ENCODE measurements around the gene SND1. TPM values are rescaled to one million over a fixed set of nuclear protein-coding genes. Genes with fewer than 3 reads are reported as not detected.

SND1 gene
- total RNA-seq, 4 donors from 2014 or later, result 64.3 to 77.0 (median 70.4) TPM

GRCh38 chr7:128124786-128125185, 472.8 kb downstream of the SND1 start:
- no peak for DNase-seq
- no peaks in the 10 kb centered on the region for H3K9me3 ChIP-seq
- no peak overlapping the region for H3K4me3 ChIP-seq
- H3K4me1 ChIP-seq, result no peaks in the 10 kb centered on the region
- WGBS, 2 donors (ENCODE audit: low coverage in 1 of 2), result 40 to 57% methylated on average over 3 to 4 of the region's 4 CpGs
- TF ChIP-seq POLR2AphosphoS5 (IDR thresholded peaks at IDR 0.05) (no peak), CTCF (IDR thresholded peaks at IDR 0.05) (no peak), EP300 (IDR thresholded peaks at IDR 0.05; ENCODE audit: low read depth) (no peak), POLR2A (IDR thresholded peaks at IDR 0.05) (no peak)
- no peaks in the 10 kb centered on the region for H3K36me3 ChIP-seq
- intact Hi-C loops (cut with DNase I; ENCODE audit: low total_unique reads) (no loop called here), in situ Hi-C loops (cut with MboI; ENCODE audit: low pct_ligation_motif_present in 1 of 4, low pct_unique_long_range_greater_than_20kb in 1 of 4, low sequenced_read_pairs in 3 of 4) (no loop called here)
- H3K27ac ChIP-seq, result no peak overlapping the region
- H3K27me3 ChIP-seq, result peaks cover 47% of the 10 kb centered on the region

GRCh38 chr7:128125816-128126215, 473.8 kb downstream of the SND1 start:
- Histone ChIP-seq H3K27ac (no peak overlapping the region), H3K4me1 (no peaks in the 10 kb centered on the region), H3K36me3 (no peaks in the 10 kb centered on the region), H3K27me3 (peaks cover 57% of the 10 kb centered on the region), H3K9me3 (no peaks in the 10 kb centered on the region), H3K4me3 (no peak overlapping the region)
- no peak for DNase-seq
- TF ChIP-seq EP300 (IDR thresholded peaks at IDR 0.05; ENCODE audit: low read depth), result no peak
- TF ChIP-seq POLR2A (IDR thresholded peaks at IDR 0.05), result no peak
- TF ChIP-seq POLR2AphosphoS5 (IDR thresholded peaks at IDR 0.05), result no peak
- no peak for TF ChIP-seq CTCF (IDR thresholded peaks at IDR 0.05)
- WGBS, 2 donors (ENCODE audit: low coverage in 1 of 2), result 43 to 47% methylated on average over 1 of the region's 1 CpG
- intact Hi-C loops (cut with DNase I; ENCODE audit: low total_unique reads), result no loop called here
- in situ Hi-C loops (cut with MboI; ENCODE audit: low pct_ligation_motif_present in 1 of 4, low pct_unique_long_range_greater_than_20kb in 1 of 4, low sequenced_read_pairs in 3 of 4), result no loop called here

GRCh38 chr7:128128401-128128800, 476.4 kb downstream of the SND1 start:
- Histone ChIP-seq H3K27me3 (peaks cover 71% of the 10 kb centered on the region), H3K27ac (no peak overlapping the region), H3K36me3 (no peaks in the 10 kb centered on the region), H3K9me3 (no peaks in the 10 kb centered on the region), H3K4me1 (no peaks in the 10 kb centered on the region), H3K4me3 (no peak overlapping the region)
- no peak for TF ChIP-seq CTCF (IDR thresholded peaks at IDR 0.05)
- TF ChIP-seq POLR2A (IDR thresholded peaks at IDR 0.05), result no peak
- TF ChIP-seq EP300 (IDR thresholded peaks at IDR 0.05; ENCODE audit: low read depth), result no peak
- TF ChIP-seq POLR2AphosphoS5 (IDR thresholded peaks at IDR 0.05), result no peak
- no peak for DNase-seq
- intact Hi-C loops (cut with DNase I; ENCODE audit: low total_unique reads), result no loop called here
- WGBS, 2 donors (ENCODE audit: low coverage in 1 of 2), result 78 to 84% methylated on average over 3 of the region's 3 CpGs
- in situ Hi-C loops (cut with MboI; ENCODE audit: low pct_ligation_motif_present in 1 of 4, low pct_unique_long_range_greater_than_20kb in 1 of 4, low sequenced_read_pairs in 3 of 4), result no loop called here

- TF ChIP-seq POLR2AphosphoS5 (IDR thresholded peaks at IDR 0.05) (no peak), EP300 (IDR thresholded peaks at IDR 0.05; ENCODE audit: low read depth) (no peak), POLR2A (IDR thresholded peaks at IDR 0.05) (no peak), CTCF (IDR thresholded peaks at IDR 0.05) (no peak)
- no peaks in the 10 kb centered on the region for H3K36me3 ChIP-seq
- no peak overlapping the region for H3K4me3 ChIP-seq
- 80 to 83% methylated on average over 1 to 12 of the region's 12 CpGs for WGBS, 2 donors (ENCODE audit: low coverage in 1 of 2)
- in situ Hi-C loops (cut with MboI; ENCODE audit: low pct_ligation_motif_present in 1 of 4, low pct_unique_long_range_greater_than_20kb in 1 of 4, low sequenced_read_pairs in 3 of 4) (no loop called here), intact Hi-C loops (cut with DNase I; ENCODE audit: low total_unique reads) (no loop called here)
- H3K27me3 ChIP-seq, result peaks cover 71% of the 10 kb centered on the region
- H3K4me1 ChIP-seq, result peaks cover 0 to under 1% (median 0%) of the 10 kb centered on the region in 4 donors
- no peak for DNase-seq
- no peaks in the 10 kb centered on the region for H3K9me3 ChIP-seq
- no peak overlapping the region for H3K27ac ChIP-seq
Observed at GRCh38 chr7:128129224-128129864, 477.4 kb downstream of the SND1 start.

All from transverse colon (tissue), 4 donors.